Bronchial epithelial cell (primary cell): ENCODE measurements around the gene SYT2. TPM values are rescaled to one million over a fixed set of nuclear protein-coding genes. Genes with fewer than 3 reads are reported as not detected.
A peak's percentile ranks its signal among the peaks of the same experiment; 100 is the strongest.
"Not testable (repeated sequence)": the region's sequence is repeated elsewhere in the genome, so short reads cannot be mapped to it uniquely, and the experiment has no call there.

ENCODE experiments used
- DNase-seq: peaks from one replicate; pipeline ENCODE4 v3.0.0-alpha.2; 2010; ENCODE audit warnings: low read depth
- FAIRE-seq: peaks from 2 replicates; lab custom pipeline; 2011; peaks lifted over from hg19 to GRCh38; lab: Jason Lieb, UNC
- H3K27me3 ChIP-seq: 2 replicates; pipeline ENCODE4 v1.5.1; 2011; ENCODE audit warnings: low read length; ENCODE audit not compliant: control insufficient read depth, insufficient read depth
- H3K36me3 ChIP-seq: 2 replicates; pipeline ENCODE4 v1.5.1; 2011; ENCODE audit warnings: low read length; ENCODE audit not compliant: control insufficient read depth, insufficient read depth
- H3K4me3 ChIP-seq: 2 replicates; pipeline ENCODE4 v1.5.1; 2011; ENCODE audit warnings: mild to moderate bottlenecking, low read depth, low read length, control low read depth
- total RNA-seq: library from RNA; depleted of rRNA; stranded (reverse); fragments of >200 nt; gene quantifications from 2 replicates; pipeline ENCODE4 v1.2.1, GENCODE V29; 2014
- TF ChIP-seq, protein P1 (sequence below): IDR thresholded peaks from 2 replicates; pipeline ENCODE4 v1.5.1; 2011; ENCODE audit warnings: mild to moderate bottlenecking, moderate library complexity, low read length, control low read depth, inconsistent platforms; ENCODE audit not compliant: insufficient read depth, severe bottlenecking

SYT2 gene
- total RNA-seq, 1 donor from 2014 or later: under 0.01 TPM

DNA sequence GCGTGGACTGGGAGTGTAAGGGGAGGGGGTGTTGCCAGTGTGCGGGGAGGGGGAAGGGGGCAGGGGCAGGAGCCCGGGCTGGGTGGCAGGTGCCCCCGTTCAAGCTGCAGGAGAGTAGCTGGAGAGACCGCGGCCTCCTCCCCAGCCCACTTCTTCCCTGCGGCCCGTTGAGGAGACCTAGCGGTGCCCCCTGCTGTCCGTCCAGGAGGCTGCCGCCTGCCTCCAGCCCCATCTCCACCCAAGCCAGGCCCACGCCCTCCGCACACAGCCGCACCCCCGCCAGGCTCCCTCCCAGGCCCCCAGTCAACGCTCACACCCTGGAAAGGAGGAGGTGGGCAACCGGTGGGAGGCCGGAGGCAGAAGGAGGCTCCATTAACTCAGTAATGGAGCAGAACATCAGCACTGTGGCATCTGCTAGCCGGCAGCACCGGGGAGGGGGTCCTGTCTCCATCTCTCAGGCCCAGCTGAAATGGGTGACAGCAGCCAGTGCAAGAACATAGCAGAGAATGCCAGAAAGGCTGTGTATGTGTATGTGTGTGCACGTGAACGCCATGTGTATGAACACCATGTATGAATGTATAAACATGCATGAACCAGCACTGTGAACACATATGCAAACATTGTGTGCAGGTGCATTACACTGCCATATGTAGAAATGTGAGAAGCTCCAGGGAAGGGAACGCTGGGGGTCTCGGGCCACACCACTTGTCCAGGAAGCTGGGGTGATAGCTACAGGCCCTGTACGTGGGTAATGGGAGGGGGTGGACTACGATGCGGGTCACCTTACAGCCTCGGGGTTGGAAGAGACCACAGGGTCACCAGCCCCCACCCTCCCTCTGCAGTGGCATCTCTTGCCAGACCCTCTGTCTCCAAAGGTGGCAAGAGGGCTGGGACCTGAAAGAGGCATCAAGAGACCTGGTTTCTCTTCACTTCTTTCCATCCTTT is 84.6 kb downstream of the SYT2 start:
- H3K4me3 ChIP-seq: no peak overlapping the region
- no peaks in the 10 kb centered on the region for H3K36me3 ChIP-seq
- FAIRE-seq: no peak
- peak; percentile 36 for DNase-seq
- no peaks in the 10 kb centered on the region for H3K27me3 ChIP-seq
- TF ChIP-seq, protein P1, sequence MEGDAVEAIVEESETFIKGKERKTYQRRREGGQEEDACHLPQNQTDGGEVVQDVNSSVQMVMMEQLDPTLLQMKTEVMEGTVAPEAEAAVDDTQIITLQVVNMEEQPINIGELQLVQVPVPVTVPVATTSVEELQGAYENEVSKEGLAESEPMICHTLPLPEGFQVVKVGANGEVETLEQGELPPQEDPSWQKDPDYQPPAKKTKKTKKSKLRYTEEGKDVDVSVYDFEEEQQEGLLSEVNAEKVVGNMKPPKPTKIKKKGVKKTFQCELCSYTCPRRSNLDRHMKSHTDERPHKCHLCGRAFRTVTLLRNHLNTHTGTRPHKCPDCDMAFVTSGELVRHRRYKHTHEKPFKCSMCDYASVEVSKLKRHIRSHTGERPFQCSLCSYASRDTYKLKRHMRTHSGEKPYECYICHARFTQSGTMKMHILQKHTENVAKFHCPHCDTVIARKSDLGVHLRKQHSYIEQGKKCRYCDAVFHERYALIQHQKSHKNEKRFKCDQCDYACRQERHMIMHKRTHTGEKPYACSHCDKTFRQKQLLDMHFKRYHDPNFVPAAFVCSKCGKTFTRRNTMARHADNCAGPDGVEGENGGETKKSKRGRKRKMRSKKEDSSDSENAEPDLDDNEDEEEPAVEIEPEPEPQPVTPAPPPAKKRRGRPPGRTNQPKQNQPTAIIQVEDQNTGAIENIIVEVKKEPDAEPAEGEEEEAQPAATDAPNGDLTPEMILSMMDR: peak; percentile 74

DNA sequence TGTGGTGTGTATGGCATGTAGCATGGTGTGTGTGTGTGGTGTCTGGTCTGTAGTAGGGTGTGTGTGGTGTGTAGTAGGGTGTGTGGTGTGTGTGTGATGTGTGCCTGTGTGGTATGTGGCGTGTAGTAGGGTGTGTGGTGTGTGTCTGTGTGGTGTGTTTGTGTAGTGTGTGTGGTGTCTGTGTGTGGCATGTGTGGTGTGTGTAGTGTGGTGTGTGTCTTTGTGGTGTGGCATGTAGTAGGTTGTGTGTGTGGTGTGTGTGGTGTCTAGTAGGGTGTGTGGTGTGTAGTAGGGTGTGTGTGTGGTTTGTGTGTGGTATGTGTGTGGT is 85.5 kb downstream of the SYT2 start:
- peak; percentile 100 for FAIRE-seq

DNA sequence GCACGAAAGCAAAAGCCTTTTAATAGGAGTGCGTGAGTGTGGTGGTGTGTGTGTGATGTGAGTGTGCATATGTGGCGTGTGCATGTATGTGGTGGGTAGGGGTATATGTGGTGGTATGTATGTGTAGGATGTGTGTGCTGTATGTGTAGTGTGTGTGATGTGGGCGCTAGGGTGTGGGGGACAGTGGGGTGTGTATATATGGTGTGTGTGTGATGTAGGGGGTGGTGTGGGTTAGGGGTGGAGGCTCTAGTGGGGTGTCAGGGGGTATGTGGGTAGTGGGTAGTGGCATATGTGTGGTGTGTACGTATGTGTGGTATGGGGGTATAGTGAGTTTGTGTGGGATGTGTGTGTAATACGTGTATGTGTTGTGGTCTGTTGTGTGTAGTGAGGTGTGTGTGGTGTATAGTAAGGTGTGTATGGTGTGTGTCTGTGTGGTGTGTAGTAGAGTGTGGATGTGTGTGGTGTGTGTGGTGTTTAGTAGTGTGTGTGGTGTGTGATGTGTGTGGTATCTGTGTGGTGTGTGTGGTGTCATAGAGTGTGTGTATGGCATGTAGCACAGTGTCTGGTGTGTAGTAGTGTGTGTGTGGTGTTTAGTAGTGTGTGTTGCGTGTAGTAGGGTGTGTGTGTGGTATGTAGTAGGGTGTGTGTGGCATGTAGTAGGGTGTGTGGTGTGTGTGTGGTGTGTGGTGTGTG is 86.0 kb downstream of the SYT2 start:
- DNase-seq (no peak), FAIRE-seq (no peak)
- Histone ChIP-seq H3K4me3 (no peak overlapping the region), H3K36me3 (no peaks in the 10 kb centered on the region), H3K27me3 (no peaks in the 10 kb centered on the region)
- TF ChIP-seq, protein P1: no peak

More for the DNA sequence above, 85.5 kb downstream of the SYT2 start:
- Histone ChIP-seq H3K4me3 (no peak overlapping the region), H3K36me3 (no peaks in the 10 kb centered on the region), H3K27me3 (no peaks in the 10 kb centered on the region)
- TF ChIP-seq, protein P1: no peak
- no peak for DNase-seq

DNA sequence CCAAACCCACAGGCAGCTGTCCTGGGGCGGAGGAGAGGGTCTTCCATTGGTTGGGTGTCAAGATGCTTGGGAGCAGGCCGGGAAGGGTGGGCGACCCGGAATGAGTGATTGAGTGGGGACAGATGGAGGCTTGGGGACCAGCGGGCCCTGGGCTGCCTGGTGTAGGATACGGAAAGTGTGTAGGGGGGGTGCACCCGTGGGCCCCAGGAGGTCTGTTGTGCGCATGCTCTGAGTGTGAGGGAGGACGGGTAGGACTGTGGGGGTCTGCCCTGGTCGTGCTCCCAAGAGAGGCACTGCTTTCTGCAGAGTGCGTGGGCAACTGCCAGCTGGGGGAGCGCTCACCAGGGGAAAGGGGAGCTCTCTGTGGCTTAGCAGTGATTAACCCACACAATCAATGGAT is 86.8 kb downstream of the SYT2 start:
- not testable (repeated sequence) for H3K36me3 ChIP-seq, H3K27me3 ChIP-seq, H3K4me3 ChIP-seq, FAIRE-seq, DNase-seq

DNA sequence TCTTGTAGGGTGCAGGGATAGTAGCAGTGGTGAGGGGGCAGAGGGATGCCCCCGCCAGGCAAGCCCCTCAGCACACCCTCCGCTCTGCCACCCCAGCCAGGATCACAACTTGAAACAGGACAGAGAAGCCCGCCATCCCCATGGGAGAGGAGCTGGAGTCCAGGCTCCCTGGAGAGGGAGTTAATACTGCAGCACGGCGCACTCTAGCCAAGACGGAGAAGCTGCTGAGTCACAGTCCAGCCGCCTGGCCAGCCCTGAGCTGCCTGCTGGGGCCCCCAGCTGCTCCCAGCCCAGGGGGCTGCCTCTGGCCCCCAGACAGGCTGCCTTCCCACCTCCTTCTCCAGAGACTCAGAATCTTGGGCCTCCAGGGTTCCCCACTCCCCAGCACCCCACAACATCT is 87.2 kb downstream of the SYT2 start:
- DNase-seq: no peak
- no peaks in the 10 kb centered on the region for H3K27me3 ChIP-seq
- TF ChIP-seq, protein P1: no peak
- H3K36me3 ChIP-seq: no peaks in the 10 kb centered on the region
- no peak overlapping the region for H3K4me3 ChIP-seq
- no peak for FAIRE-seq

DNA sequence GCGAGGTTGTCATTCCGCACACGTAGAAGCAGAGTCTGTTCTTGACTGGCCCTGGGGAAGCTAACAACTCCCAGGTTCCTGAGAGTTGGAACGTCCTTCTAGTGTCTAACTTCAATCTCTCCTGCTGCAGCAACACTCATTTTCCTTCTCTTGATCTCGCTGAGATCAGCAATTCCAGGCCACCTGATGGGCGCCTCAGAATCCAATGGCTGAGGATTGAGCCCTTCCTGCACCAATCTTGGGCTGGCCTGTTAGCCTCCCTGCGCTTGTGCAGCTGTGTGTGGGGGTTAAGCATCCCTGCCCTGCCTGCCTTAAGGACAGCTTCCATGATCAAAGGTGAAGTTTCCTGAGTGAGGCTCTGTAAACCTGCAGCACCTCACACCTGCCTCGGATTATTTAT is 87.9 kb downstream of the SYT2 start:
- DNase-seq: no peak
- no peaks in the 10 kb centered on the region for H3K36me3 ChIP-seq
- no peak for FAIRE-seq
- no peaks in the 10 kb centered on the region for H3K27me3 ChIP-seq
- TF ChIP-seq, protein P1: no peak
- H3K4me3 ChIP-seq: no peak overlapping the region
